Measurements from ENCODE around the gene APOL4. TPM values are rescaled to one million over a fixed set of nuclear protein-coding genes. Genes with fewer than 3 reads are reported as not detected.
"Not testable (repeated sequence)": the region's sequence is repeated elsewhere in the genome, so short reads cannot be mapped to it uniquely, and the experiment has no call there.

Gene APOL4
- total RNA-seq, 1 donor from 2014 or later: 0.82 TPM

GRCh38 chr22:36191106-36191836 is 10.3 kb downstream of the APOL4 start:
- no peak for DNase-seq (ENCODE audit: low spot score)
- H3K9ac ChIP-seq: no peak overlapping the region
- no peaks in the 10 kb centered on the region for H4K20me1 ChIP-seq (ENCODE audit: low read depth)
- H3F3A ChIP-seq (ENCODE audit: low read depth): peaks cover 1% of the 10 kb centered on the region
- H3K4me3 Mint-ChIP-seq: peak overlapping the region; percentile 13
- no peak overlapping the region for H3K27ac Mint-ChIP-seq
- peaks cover 14% of the 10 kb centered on the region for H3K27me3 Mint-ChIP-seq (ENCODE audit: insufficient read depth, low read depth)
- H3K4me2 ChIP-seq: no peak overlapping the region
- H3K79me2 ChIP-seq (ENCODE audit: low read depth): no peaks in the 10 kb centered on the region
- no peaks in the 10 kb centered on the region for H3K27me3 ChIP-seq
- no peak overlapping the region for H2AFZ ChIP-seq (replicated peaks)
- peaks cover 5% of the 10 kb centered on the region for H3K4me1 ChIP-seq
- no peaks in the 10 kb centered on the region for H3K36me3 ChIP-seq
- no peaks in the 10 kb centered on the region for H3K9me3 Mint-ChIP-seq
- H3K27ac ChIP-seq: no peak overlapping the region
- no peaks in the 10 kb centered on the region for H3K36me3 Mint-ChIP-seq
- H3K4me1 Mint-ChIP-seq: peaks cover 23% of the 10 kb centered on the region
- H3K4me3 ChIP-seq: no peak overlapping the region
- TF ChIP-seq EZH2 (IDR thresholded peaks at IDR 0.05): no peak
- TF ChIP-seq EZH2phosphoT487 (IDR thresholded peaks at IDR 0.05): no peak
- TF ChIP-seq CTCF (IDR thresholded peaks at IDR 0.05): no peak
- no peaks in the 10 kb centered on the region for H3K9me3 ChIP-seq (ENCODE audit: low read depth)

- H3K4me3 Mint-ChIP-seq; H3K9me3 Mint-ChIP-seq; DNase-seq (ENCODE audit: low spot score); H3K36me3 Mint-ChIP-seq; H3K27me3 ChIP-seq; H3K4me1 ChIP-seq; H3K9ac ChIP-seq; H3K27ac ChIP-seq; H4K20me1 ChIP-seq (ENCODE audit: low read depth); H3K79me2 ChIP-seq (ENCODE audit: low read depth); H3K4me3 ChIP-seq; H3K36me3 ChIP-seq; H3K4me2 ChIP-seq; H3K4me1 Mint-ChIP-seq; H3K9me3 ChIP-seq (ENCODE audit: low read depth); H3K27ac Mint-ChIP-seq; H3F3A ChIP-seq (ENCODE audit: low read depth): not testable (repeated sequence)
- peaks cover 12% of the 10 kb centered on the region for H3K27me3 Mint-ChIP-seq (ENCODE audit: insufficient read depth, low read depth)
- H2AFZ ChIP-seq (replicated peaks): peak overlapping the region; percentile 69
These were observed 13.7 kb downstream of the APOL4 start for GRCh38 chr22:36187862-36188261.

- Histone ChIP-seq H2AFZ (replicated peaks) (no peak overlapping the region), H3K9me3 (ENCODE audit: low read depth) (no peaks in the 10 kb centered on the region), H4K20me1 (ENCODE audit: low read depth) (no peaks in the 10 kb centered on the region), H3K36me3 (no peaks in the 10 kb centered on the region), H3K4me3 (no peak overlapping the region), H3K27me3 (no peaks in the 10 kb centered on the region), H3K4me2 (no peak overlapping the region), H3K4me1 (peaks cover 6% of the 10 kb centered on the region), H3K9ac (no peak overlapping the region), H3K27ac (no peak overlapping the region), H3F3A (ENCODE audit: low read depth) (no peaks in the 10 kb centered on the region), H3K79me2 (ENCODE audit: low read depth) (no peaks in the 10 kb centered on the region)
- no peaks in the 10 kb centered on the region for H3K36me3 Mint-ChIP-seq
- H3K4me3 Mint-ChIP-seq: no peak overlapping the region
- H3K9me3 Mint-ChIP-seq: no peaks in the 10 kb centered on the region
- no peak for DNase-seq (ENCODE audit: low spot score)
- TF ChIP-seq EZH2phosphoT487 (IDR thresholded peaks at IDR 0.05) (no peak), EZH2 (IDR thresholded peaks at IDR 0.05) (no peak), CTCF (IDR thresholded peaks at IDR 0.05) (no peak)
- H3K27me3 Mint-ChIP-seq (ENCODE audit: insufficient read depth, low read depth): peaks cover 6% of the 10 kb centered on the region
- H3K4me1 Mint-ChIP-seq: peaks cover 1% of the 10 kb centered on the region
- H3K27ac Mint-ChIP-seq: no peak overlapping the region
These were observed 15.6 kb downstream of the APOL4 start for GRCh38 chr22:36185828-36186624.

Measured in neural progenitor cell (in vitro differentiated cells).